Immature natural killer cell (primary cell): ENCODE data around the gene SREBF1. TPM values are rescaled to one million over a fixed set of nuclear protein-coding genes. Genes with fewer than 3 reads are reported as not detected.
"Not testable (repeated sequence)": the region's sequence is repeated elsewhere in the genome, so short reads cannot be mapped to it uniquely, and the experiment has no call there.

Source experiments
- DNase-seq, 3 donors: peaks; one replicate each; pipeline ENCODE4 v3.0.0; 2022; ENCODE audit warnings: mixed read lengths in 1 of 3
- H3K27ac Mint-ChIP-seq, 6 donors: one replicate each; pipeline ENCODE4 v1.8.0; 2020; ENCODE audit warnings: mixed read lengths in 6 of 6, mild to moderate bottlenecking in 5 of 6, inconsistent platforms in 4 of 6, moderate library complexity in 3 of 6
- H3K27me3 Mint-ChIP-seq, 3 donors: one replicate each; pipeline ENCODE4 v1.8.0; 2020 to 2021; ENCODE audit warnings: low read depth in 3 of 3, mild to moderate bottlenecking in 3 of 3, mixed read lengths in 3 of 3, moderate library complexity in 3 of 3, inconsistent platforms in 1 of 3
- H3K36me3 Mint-ChIP-seq, 3 donors: one replicate each; pipeline ENCODE4 v1.8.0; 2020; ENCODE audit warnings: mixed read lengths in 3 of 3, inconsistent platforms in 2 of 3, mild to moderate bottlenecking in 2 of 3
- H3K4me1 Mint-ChIP-seq, 2 donors: one replicate each; pipeline ENCODE4 v1.8.0; 2020; ENCODE audit warnings: inconsistent platforms in 2 of 2, mild to moderate bottlenecking in 2 of 2, mixed read lengths in 2 of 2, moderate library complexity in 1 of 2
- H3K4me3 Mint-ChIP-seq, 5 donors: one replicate each; pipeline ENCODE4 v1.8.0; 2020; ENCODE audit warnings: mild to moderate bottlenecking in 5 of 5, mixed read lengths in 5 of 5, inconsistent platforms in 3 of 5, moderate library complexity in 3 of 5
- H3K9me3 Mint-ChIP-seq, 6 donors: one replicate each; pipeline ENCODE4 v1.8.0; 2020; ENCODE audit warnings: mild to moderate bottlenecking in 6 of 6, mixed read lengths in 6 of 6, inconsistent platforms in 4 of 6, moderate library complexity in 3 of 6
- polyA plus RNA-seq, 3 donors: library from polyadenylated mRNA; unstranded; fragments of 300-500 nt; fragmentation: Illumina TruSeq; gene quantifications; one replicate each; pipeline ENCODE4 v1.2.3, GENCODE V29; 2021

SREBF1 gene
- polyA plus RNA-seq, 3 donors from 2014 or later, result 2.9 to 13.4 (median 4.4) TPM

DNA sequence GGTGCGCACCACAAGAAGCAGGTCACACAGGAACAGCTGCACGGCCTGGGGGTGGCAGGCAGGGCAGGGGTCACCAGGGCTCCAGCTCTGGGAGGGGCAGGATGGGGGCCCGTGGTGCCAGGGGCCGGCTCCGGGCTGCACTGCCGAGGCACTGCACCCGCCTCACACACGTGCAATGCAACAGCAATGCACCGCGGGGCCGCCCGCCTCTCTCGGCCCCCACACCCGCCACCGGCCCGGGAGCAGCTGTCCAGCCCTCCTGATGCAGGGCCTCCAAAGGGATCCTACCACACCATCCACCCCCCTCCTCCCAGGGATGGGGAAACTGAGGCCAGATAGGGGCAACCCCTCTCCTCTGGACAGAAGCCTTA is 23.1 kb downstream of the SREBF1 start:
- Mint-ChIP-seq H3K9me3 (no peaks in the 10 kb centered on the region), H3K4me1 (peaks cover 12 to 13% of the 10 kb centered on the region in 2 donors), H3K27me3 (peaks cover 7 to 16% (median 10%) of the 10 kb centered on the region in 3 donors), H3K4me3 (no peak overlapping the region), H3K36me3 (peaks cover 3 to 4% (median 4%) of the 10 kb centered on the region in 3 donors), H3K27ac (no peak overlapping the region)
- DNase-seq, result no peak

DNA sequence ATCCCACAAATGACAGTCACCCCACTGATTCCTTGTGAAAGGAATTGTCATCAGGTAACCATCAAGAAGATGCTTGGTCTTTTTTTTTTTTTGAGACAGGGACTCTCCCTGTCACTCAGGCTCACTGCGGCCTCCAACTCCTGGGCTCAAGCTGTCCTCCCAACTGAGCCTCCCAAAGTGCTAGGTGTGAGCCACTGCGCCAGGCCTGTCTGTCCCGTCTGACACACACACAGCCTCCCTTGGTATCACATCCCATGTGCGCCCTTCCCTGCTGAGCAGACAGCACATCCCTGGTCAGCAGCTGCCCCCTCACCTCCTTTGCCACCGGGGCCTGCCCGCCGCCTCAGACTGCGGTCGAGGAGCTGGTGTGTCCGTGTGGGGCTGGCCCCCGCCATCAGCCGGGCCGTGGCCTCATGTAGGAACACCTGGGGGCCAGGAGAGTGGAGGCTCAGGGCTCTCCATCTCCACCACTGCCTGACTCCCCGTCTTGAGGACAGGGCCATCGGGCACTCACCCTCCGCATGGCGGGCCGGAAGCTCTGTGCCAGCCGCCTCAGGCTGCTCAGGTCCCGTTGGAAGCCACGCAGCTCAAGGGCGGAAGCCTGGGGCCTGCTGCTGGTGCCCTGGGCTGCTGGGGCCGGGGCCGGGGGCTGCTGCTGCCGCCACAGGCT is 23.6 kb downstream of the SREBF1 start:
- Mint-ChIP-seq H3K4me1 (peaks cover 15 to 16% of the 10 kb centered on the region in 2 donors), H3K27ac (peak overlapping the region in 1 of 6 donors; percentile 28), H3K9me3 (no peaks in the 10 kb centered on the region), H3K4me3 (no peak overlapping the region), H3K36me3 (no peaks in the 10 kb centered on the region), H3K27me3 (peaks cover 3 to 16% (median 10%) of the 10 kb centered on the region in 3 donors)
- no peak for DNase-seq

DNA sequence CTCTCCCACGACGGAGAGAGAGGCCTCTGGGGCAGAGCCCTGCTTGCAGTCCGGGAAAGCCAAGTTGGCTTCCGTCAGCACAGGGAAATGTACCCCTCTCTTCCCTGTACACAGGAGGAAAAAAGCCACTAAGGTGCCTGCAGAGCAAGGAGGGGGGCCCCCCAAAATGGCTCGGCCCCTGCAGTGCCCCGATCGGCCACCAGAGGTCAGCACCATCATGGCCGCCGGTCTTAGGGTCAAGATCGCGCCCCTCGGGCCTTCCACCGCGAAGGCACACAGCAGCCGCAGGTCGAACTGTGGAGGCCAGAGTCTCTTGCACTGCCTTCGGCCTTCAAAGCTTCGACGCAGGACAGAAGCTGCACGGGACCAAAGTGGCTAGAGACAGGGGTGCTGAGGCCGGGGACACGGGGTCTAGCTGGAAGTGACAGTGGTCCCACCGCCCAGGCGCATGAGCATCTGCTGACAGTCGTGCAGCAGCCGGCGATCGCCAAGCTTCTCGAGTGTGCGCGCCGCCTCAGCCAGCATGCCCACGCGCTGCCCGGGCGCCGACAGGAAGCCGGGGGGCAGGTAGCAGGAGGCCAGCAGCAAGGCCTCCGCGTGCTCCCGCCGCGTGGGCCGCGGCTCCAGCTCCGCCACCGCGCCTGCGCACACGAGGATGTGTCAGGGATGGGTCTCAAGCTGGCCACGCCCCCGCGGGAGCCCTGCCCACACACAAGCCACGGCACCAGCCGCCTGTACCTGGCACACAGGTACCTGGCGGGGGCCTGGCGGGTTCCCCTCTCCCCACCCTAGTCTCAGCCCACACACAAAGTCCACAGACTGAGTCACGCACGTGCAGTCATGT is 24.4 kb downstream of the SREBF1 start:
- Mint-ChIP-seq H3K4me3 (no peak overlapping the region), H3K9me3 (no peaks in the 10 kb centered on the region)

DNA sequence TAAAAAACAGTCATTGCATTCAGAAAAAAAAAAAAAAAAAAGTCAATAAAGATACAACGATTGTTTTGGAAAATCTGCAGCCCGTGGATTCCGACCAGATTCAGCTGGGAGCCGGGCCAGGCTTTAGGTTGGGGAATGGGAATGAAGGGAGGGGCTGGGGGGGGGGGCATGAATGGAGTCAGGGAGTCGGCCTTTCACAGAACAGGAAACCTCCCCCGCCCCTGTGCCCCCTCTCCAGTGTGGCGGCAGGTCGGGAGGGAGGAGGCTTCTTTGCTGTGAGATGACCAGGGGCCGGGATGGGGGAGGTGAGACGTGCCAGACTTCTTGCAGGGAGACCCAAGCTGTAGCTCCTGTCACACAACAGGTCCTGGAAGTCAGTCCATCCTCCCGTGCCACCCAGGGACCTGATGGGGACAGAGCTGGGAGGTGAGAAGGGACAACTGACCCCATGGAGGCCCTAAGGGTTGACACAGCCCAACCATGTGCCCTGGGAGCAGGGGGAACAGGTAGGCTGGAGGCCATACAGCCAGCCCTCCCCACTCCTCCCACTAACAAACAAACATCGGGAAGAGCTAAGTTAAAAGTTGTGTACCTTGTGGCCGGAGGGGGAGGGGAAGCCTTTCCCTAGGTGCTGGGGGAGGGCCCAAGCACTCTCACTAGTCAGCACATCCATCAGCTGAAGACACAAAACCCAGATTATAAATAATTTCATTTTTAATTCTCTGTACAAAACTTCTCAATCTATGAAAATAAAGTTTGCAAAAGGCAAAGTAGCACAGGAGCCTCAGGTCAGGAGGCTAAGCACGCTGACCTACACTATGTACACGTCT is 25.2 kb downstream of the SREBF1 start:
- H3K4me1 Mint-ChIP-seq, result peaks cover 15 to 16% of the 10 kb centered on the region in 2 donors
- no peak overlapping the region for H3K4me3 Mint-ChIP-seq
- peak overlapping the region in 3 of 6 donors; percentile 12 to 76 (median 30) for H3K27ac Mint-ChIP-seq
- H3K9me3 Mint-ChIP-seq, result no peaks in the 10 kb centered on the region
- DNase-seq, result no peak
- peaks cover 3 to 10% (median 7%) of the 10 kb centered on the region in 3 donors for H3K27me3 Mint-ChIP-seq
- no peaks in the 10 kb centered on the region for H3K36me3 Mint-ChIP-seq

More for the DNA sequence above, 24.4 kb downstream of the SREBF1 start:
- Mint-ChIP-seq H3K27me3 (peaks cover 3 to 13% (median 10%) of the 10 kb centered on the region in 3 donors), H3K4me1 (peaks cover 15 to 16% of the 10 kb centered on the region in 2 donors), H3K27ac (peak overlapping the region in 2 of 6 donors; percentile 19 to 28), H3K36me3 (no peaks in the 10 kb centered on the region)
- peak; percentile 64 to 71 (median 68) for DNase-seq

DNA sequence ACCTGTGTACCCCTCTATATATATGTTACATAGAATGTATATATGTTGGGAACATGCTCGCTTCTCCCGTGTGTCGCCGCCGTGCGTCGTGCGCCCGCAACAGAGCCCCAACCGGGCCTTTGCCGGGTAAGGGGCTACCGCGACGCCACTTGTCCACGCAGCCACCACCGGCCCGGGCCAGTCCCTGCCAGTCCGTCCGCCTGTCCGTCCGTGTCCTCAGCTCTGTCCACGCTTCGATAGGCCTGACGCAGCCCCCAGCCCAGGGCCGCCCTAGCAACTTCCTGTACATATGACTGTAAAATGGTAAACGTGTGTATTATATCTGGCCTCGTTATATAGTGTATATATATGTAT is 25.9 kb downstream of the SREBF1 start:
- Mint-ChIP-seq H3K36me3 (peaks cover 0 to 4% (median 4%) of the 10 kb centered on the region in 3 donors), H3K27ac (no peak overlapping the region), H3K27me3 (peaks cover 2 to 9% (median 7%) of the 10 kb centered on the region in 3 donors), H3K4me1 (peaks cover 18 to 20% of the 10 kb centered on the region in 2 donors), H3K9me3 (no peaks in the 10 kb centered on the region), H3K4me3 (no peak overlapping the region)
- DNase-seq, result no peak

DNA sequence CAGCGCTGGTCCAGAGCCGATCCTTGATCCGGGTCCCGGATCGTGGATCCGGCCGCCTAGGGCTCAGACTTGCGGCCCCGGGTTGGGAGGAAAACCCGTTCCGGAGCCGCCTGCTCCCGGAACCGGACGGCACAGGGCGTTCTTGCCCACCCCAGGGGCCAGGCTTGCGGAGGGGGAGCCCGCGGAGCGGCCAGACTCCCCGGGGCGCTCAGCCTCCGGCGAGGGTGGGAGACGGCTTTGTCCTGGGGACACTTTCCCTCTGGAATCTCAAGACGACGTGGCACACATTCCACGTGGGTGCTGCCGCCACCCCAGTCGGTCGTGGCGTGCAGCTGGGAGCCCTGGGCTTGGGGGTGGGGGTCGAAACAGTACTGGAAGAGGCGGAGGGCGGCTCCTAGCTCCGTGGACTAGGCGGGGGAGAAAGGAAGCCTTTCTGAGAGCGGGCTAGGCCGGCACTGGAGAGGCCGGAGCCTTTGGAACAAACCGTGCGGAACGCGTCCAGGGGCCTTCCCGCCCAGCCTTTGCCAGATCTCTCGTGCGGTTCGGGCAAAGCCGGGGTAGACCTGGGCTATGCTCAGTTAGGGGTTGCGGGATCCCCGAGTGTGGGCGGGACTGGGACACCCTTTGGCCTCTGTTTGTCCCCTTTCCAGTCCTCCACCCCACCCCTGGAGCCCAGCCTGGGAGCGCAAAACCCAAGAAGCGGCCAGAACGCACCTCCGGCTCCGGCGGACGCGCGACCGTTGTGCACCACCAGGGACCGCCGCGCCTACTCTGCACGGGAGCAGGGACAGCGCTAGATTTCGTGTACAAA is 26.5 kb downstream of the SREBF1 start:
- peaks cover 18 to 21% of the 10 kb centered on the region in 2 donors for H3K4me1 Mint-ChIP-seq
- DNase-seq, result no peak
- no peak overlapping the region for H3K4me3 Mint-ChIP-seq
- no peak overlapping the region for H3K27ac Mint-ChIP-seq
- no peaks in the 10 kb centered on the region for H3K9me3 Mint-ChIP-seq
- H3K36me3 Mint-ChIP-seq, result peaks cover 0 to 6% (median 6%) of the 10 kb centered on the region in 3 donors
- H3K27me3 Mint-ChIP-seq, result peaks cover 0 to 9% (median 3%) of the 10 kb centered on the region in 3 donors

DNA sequence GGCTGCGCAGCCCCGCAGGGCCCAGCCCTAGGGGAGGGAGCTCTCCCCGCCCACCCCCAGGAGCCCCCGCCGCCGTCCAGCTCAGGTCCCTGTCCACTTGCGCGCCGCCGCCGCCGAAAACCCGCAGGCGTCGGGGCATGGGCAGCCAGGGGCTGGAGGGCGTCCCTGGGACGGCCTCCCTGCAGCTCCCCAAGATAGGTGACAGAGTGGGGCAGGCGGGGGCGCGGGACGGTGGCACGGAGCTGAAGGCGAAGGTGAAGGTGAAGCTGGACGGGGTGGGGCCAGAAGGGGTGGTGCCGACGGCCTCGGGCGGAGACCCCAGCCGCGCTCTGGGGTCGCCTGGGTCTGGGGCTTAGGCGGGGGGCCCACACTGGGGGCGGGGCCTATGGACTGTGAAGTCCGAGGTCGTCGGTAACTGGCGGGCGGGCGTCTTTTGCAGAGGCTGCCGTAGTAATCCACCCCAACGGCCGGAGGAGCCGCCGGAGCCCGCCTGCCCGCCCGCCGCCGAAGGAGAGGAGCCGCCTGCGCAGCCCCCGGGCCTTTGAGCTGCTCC is 27.2 kb downstream of the SREBF1 start:
- peaks cover 0 to 6% (median 6%) of the 10 kb centered on the region in 3 donors for H3K36me3 Mint-ChIP-seq
- no peak overlapping the region for H3K4me3 Mint-ChIP-seq
- H3K4me1 Mint-ChIP-seq, result peaks cover 18 to 21% of the 10 kb centered on the region in 2 donors
- no peak for DNase-seq
- H3K9me3 Mint-ChIP-seq, result no peaks in the 10 kb centered on the region
- H3K27ac Mint-ChIP-seq, result no peak overlapping the region
- peaks cover 0 to 9% (median 2%) of the 10 kb centered on the region in 3 donors for H3K27me3 Mint-ChIP-seq

DNA sequence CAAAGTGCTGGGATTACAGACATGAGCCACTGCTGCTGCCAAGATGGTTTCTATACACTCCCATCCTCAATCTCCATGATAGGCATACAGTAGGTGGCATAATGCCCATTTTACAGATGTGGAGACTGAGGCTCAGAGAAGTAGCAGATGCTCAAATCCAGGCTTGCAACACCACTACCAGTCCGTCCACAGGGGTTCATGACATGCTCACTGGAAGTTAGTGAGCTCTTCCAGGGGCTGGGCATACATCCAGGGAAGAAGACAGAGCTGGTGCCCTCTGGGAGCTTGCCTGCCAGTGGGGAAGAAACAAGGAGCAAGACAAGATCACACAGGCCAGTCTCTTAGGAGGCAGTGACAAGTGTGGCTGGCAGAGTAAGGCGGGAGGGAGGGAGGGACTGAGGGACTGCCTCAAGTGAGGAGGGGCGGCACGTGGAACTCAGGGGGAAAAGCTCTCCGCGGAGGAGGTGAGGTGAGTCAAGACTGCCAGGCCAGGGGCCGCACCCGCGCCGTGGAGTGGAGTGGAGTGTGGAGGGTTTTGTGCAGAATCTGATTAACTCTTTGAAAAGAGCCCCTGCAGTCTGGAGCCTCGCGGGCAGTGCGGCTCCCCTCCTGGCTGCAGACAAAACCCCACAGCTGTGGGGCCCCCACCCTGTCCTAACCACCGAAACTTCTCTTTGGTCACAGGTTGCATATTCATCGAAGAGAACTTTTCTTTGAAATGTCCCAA is 27.9 kb downstream of the SREBF1 start:
- H3K4me3 Mint-ChIP-seq, result peak overlapping the region; percentile 18 to 49 (median 22)
- H3K27ac Mint-ChIP-seq, result peak overlapping the region in 4 of 6 donors; percentile 22 to 55 (median 53)
- H3K4me1 Mint-ChIP-seq, result peaks cover 18 to 21% of the 10 kb centered on the region in 2 donors
- H3K27me3 Mint-ChIP-seq, result peaks cover 2 to 9% (median 3%) of the 10 kb centered on the region in 3 donors
- peaks cover 0 to 8% (median 8%) of the 10 kb centered on the region in 3 donors for H3K36me3 Mint-ChIP-seq
- DNase-seq, result no peak
- no peaks in the 10 kb centered on the region for H3K9me3 Mint-ChIP-seq

DNA sequence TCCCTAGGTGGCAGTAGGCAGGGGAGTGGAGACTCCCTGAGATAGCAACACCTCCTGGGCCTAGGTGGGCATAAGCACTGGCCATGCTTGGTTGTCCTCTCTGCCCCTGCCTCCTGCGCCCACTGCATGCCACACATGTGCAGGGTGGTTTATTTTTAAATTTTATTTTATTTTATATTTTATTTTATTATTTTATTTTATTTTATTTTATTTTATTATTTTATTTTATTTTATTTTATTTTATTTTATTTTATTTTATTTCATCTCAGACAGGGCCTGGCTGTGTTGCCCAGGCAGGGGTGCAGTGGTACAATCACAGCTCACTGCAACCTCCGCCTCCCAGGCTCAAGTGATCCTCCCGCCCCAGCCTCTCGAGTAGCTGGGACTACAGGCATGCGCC is 28.6 kb downstream of the SREBF1 start:
- not testable (repeated sequence) for H3K4me3 Mint-ChIP-seq, DNase-seq, H3K36me3 Mint-ChIP-seq, H3K9me3 Mint-ChIP-seq, H3K27ac Mint-ChIP-seq, H3K27me3 Mint-ChIP-seq
- H3K4me1 Mint-ChIP-seq, result peaks cover 18 to 21% of the 10 kb centered on the region in 2 donors

DNA sequence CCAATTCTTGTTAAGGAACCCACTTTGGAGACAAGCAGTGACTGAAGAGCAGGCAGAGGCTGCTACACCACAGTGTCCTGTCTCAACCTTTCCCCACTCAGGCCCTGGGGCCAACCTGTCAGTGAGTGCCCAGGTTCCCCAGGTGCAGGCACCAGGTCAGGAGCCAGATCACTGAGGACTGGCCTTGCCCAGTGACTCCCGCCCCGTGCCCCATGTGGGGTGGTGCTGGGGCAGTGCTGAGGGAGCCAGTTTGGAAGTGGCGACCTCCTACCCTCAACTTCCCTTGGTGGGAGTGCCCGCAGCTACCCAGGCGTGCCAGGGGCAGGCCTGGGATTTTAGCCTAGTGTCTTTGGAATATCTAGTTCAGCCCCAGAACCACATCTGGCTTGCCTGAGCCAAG is 29.3 kb downstream of the SREBF1 start:
- H3K4me1 Mint-ChIP-seq, result peaks cover 18 to 21% of the 10 kb centered on the region in 2 donors

DNA sequence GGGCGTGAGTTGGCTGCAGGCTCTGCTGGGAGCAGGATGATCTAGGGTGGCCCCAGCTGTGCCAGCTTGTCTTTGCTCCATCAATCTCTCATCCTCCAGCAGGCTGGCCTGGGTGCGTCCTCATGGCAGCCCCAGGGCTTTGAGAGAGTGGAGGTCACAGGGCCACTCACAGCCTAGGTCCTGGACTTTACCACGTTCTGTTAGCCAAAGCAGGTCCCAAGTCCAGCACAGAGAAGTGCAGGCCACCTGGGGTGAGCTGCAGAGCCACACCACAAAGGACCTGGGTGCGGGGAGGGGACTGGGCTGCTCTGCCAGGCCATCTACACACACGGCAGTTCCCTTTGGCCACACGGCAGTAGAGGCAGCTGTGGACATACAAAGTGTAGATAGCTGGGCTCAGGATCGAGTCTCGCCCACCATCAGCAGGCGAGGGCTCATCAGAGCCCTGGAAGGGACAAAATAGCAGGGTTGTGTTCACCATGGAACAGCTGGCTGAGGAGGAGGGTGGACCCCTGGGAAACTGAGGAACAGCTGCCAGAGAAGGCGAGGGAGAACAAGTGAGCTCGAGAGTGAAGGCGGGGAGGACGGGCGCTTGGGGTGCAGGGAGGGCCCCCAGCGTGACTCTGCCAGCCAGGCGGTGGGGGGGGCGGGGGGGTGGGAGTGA is 30.0 kb downstream of the SREBF1 start:
- peaks cover 0 to 10% (median 9%) of the 10 kb centered on the region in 3 donors for H3K36me3 Mint-ChIP-seq
- no peak for DNase-seq

More for the DNA sequence above, 29.3 kb downstream of the SREBF1 start:
- no peak for DNase-seq
- Mint-ChIP-seq H3K4me3 (no peak overlapping the region), H3K27me3 (peaks cover 2 to 8% (median 3%) of the 10 kb centered on the region in 3 donors), H3K9me3 (no peaks in the 10 kb centered on the region), H3K36me3 (peaks cover 0 to 10% (median 9%) of the 10 kb centered on the region in 3 donors), H3K27ac (no peak overlapping the region)

More for the DNA sequence above, 30.0 kb downstream of the SREBF1 start:
- H3K27me3 Mint-ChIP-seq, result peaks cover 1 to 8% (median 3%) of the 10 kb centered on the region in 3 donors
- peak overlapping the region in 1 of 6 donors; percentile 42 for H3K27ac Mint-ChIP-seq
- H3K4me3 Mint-ChIP-seq, result no peak overlapping the region
- H3K4me1 Mint-ChIP-seq, result peaks cover 14 to 15% of the 10 kb centered on the region in 2 donors
- H3K9me3 Mint-ChIP-seq, result no peaks in the 10 kb centered on the region
